Measurements from ENCODE around the gene FES.
"Not testable (repeated sequence)": the region's sequence is repeated elsewhere in the genome, so short reads cannot be mapped to it uniquely, and the experiment has no call there.

FES gene

DNA sequence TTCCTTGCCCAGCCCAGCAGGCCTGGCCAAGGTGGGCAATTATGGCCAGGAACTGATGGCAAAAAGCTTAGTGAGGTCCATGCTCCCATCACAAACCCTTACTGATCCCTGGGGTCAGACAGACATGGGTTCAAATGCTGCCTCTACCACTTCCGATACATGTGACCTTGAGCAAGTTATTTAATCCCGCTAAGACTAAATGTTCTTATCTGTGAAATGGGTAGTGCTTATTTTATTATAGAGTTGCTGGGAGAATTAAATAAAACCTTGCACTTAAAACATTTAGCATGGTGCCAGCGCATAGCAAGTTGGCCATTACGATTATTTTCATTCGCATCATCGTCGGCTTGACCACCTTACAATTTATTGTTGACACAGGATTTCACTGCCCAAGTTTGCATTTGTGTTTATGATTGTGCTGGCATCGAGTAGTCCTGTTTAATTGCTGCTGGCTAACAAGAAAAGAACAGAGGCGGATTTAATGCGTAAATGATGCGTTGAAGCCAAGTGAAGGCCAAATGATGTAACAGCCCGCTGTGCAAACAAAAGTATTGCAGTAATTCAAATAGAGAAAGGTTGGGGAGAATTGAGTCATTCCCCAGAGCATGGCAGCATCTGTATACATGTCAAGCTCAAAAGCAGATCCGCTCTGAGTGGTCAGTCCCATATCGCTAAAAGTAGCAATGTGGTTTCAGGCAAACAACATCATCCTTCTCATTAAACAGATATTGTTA is 23.2 kb upstream of the FES start:
- DNase-seq (ENCODE audit: low spot score), result no peak

DNA sequence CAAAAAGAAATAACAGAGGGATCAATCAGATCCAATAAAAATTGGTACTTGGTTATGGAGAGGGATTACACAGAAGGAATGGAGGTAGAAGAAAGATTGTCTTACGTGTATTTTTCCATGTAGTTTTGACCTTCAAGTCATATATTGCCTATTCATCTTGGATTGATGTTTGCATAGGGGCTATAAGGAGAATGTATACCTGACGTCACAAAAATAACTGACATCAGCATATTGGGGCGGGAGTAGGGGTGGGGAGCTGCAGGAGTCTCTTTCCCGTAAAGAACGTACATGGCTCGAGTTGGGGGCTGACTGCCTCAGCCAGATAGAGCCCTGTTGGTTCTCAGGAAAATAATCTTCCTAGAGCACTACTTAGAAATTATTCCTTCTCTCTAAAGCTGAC is 21.8 kb upstream of the FES start:
- no peak for DNase-seq (ENCODE audit: low spot score)

DNA sequence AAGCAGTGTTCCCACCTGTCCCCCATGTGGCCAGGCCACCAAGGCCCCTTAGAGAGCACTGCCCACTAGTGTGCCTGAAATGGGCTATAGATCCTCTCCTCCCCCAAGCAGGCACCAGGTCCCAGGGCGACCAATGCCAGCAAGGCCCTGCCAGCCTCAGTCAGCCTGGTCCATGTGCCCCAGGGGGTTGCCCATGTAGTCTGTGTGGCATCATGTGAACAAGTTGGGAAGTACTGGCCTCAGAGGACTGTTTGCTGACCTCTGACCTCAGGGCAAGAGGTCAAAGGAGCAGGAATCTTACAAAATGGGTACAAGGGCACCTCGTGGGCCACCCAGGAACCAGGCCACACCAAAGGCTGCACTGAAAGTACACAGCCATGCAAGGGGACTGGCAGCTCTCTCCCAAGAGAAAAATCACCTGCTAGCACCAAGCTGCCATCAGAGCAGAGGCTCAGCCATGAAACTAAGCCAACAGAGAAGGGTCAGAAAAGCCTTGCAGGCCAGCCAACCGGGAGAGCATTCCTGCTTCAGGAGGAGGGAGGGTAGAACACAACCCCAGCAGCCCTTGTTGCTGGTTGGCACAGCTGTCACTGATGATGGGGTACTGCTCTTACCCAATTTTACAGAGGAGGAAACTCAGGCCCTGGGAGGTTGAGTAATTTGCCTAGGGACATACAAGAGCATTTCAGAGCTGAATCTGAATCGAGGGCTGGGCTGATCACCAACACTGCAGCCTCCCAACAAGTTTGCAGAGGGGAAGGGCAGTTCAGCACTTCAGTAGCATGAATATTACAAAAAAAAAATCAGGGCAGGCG is 21.1 kb upstream of the FES start:
- no peak for DNase-seq (ENCODE audit: low spot score)

DNA sequence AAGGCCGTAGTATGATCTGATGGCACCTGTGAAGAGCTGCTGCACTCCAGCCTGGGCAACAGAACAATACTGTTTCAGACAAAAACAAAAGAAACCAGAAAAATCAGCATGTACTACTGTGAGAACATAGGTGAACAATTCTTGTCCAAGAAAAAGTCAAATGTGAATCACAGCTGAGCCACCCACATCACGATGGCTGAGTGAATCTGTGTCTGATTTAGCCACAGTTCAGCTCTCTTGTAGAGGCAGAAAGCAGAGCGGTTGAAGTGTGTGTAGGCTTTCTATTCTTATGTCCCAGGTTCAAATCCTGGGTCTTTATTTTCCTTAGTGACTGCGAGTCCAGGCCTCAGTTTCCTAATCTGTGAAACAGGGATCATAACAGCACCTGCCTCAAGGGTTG is 20.3 kb upstream of the FES start:
- no peak for DNase-seq (ENCODE audit: low spot score)

DNA sequence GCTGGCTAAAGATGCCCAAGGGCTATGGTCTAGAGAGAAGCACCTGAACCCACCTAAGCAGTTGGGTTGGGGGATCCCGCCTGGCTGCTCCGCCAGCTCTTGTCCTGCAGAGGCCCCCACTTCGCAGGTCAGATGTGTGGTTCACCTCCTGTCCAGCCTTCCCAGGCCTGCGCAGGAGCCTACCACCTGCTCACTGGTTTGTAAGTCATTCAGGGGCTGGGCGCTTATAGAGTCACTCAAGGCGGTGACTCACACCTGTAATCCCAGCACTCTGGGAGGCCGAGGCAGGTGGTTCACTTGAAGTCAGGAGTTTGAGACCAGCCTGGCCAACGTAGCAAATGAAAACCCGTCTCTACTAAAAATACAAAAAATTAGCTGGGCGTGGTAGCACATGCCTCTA is 19.8 kb upstream of the FES start:
- DNase-seq (ENCODE audit: low spot score), result no peak

DNA sequence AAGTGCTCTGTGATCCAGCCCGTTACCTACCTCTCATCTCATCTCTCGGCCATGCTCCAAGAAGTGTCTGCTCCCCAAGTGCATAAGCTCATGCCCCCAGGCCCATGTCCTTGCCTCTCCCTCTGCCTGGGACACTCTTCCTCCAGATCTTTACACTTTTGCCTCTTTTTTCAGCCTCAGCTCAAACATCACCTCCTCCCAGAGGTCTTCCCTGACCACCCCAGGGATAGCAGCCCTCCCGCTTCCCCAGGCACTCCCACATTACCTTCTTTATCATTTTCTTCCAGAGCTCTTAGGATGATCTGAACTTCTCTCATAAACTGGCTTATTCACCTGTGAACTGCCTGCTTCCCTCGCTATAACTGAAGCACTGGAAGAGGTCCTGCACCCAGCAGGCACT is 18.6 kb upstream of the FES start:
- no peak for DNase-seq (ENCODE audit: low spot score)

DNA sequence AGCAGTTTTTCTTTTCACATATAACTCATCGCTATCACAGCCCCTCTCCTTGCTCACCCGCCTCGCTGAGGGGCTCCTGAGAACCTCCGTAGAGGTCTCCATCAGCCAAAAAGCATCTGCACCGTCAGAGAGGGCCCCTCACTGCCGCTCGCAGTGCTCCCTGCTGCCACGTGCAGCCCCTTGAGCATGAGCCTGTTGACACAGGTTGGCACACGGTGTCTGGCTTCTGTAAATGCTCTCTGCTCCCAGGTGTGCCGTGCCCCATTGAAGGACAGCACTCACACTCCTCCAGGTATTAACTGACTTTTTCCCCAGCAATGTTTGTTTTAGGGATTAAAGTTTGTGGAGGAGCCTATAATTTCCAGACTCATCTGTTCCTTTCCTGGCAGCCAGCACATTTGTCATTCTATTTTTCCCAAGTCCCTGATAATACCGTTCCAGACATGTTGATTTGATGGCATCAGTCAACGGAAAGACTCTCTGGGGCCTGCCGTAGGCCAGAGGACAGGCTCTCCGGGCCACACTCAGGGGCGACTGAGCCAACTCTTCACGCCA is 18.1 kb upstream of the FES start:
- no peak for DNase-seq (ENCODE audit: low spot score)

DNA sequence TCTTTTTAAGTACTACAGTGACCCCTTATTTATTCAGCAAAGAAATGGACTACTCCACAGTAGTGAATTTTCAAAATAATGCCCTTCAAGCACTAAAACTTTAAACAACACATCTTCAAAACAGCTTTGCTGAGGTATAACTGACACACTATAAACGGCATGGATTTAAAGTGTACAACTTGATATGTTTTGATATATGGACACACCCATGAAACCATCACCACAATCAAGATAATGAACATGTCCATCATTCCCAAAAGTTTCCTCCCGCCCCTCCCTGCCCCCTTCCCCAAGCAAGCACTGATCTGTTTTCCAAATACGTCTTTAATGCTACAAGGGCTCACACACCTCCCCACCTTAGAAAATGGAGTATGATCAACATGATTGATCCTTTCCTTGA is 17.5 kb upstream of the FES start:
- DNase-seq (ENCODE audit: low spot score), result no peak

DNA sequence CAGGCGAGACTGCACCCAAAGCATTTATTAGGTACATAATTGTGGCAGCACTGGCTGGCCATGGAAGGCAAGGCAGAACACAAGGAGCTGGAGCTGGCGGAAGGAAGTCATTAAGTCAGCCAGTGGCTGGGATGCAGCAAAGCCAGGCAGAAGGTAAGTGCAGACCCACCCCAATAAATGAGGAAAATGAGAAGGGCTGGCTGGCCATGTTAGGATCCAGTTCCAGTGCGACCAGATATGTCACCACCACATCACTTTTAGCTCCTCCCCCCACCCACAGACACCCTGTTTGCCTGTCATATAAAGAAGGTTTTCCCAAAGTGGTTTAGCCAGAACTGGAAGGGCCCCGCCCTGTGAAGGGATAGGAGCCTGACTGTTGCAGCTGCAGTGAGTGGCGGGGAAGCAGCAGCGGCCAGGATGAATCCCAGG is 16.0 kb upstream of the FES start, which contains the start of gene FURIN:
FURIN (plus strand) TSS at position 328 of the 429 bp plus-strand sequence. CDS start 7,153 bp downstream, outside the sequence.
- no peak for DNase-seq (ENCODE audit: low spot score)

DNA sequence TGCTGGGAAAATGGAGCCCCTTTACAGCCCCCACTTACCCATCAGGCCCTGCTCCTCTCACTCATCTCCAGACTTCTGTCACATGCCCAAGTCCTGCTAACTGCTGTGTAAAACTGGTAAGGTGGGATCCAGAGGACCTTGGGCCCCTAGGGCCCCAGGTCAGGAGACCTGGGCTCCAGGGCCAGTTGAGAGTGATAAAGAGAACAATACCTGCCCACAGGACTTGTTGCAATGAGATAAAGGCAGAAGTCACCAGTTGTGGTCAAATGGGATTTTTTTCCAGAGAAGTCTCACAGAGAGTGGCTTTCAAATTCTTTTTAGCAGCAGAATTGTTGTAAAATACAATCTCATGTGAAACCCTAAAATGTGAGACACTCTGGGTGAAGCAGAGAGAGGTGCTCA is 15.2 kb upstream of the FES start:
- no peak for DNase-seq (ENCODE audit: low spot score)

DNA sequence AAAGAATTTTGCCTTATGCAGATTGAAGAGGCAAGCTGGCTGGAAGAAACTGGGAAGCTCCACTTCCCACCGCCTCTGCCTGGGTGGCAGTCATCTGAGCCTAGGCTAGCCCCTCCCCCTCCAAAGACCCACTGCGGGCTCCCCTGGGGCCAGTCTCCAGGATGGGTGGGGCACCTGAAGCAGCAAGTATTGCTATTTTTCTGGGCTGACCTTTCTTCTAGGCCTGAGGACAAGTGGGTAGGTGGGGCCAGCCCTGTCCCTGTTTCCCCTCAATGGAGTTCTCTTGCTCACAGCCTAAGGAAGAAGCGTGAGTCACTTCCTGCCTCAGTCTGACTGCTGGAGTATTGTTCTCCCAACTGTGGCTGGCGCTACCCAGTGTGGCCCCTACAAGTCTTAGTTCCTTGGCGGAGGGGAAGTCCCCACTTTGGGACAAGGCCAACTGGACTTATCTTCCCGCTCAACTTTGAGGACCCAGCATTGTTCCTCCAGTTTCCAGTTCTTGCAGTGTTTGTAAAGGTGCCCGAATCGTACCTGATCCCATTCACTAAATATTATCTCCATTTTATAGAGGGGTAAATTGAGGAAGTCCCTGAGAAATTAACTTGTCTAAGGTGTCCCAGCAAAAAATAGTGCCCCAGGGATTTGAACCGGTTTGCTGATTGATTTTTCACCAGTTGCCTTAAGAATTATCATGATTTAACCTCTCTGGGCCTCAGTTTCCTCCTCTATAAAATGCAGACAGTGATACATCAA is 14.5 kb upstream of the FES start:
- DNase-seq (ENCODE audit: low spot score), result peak; percentile 65

DNA sequence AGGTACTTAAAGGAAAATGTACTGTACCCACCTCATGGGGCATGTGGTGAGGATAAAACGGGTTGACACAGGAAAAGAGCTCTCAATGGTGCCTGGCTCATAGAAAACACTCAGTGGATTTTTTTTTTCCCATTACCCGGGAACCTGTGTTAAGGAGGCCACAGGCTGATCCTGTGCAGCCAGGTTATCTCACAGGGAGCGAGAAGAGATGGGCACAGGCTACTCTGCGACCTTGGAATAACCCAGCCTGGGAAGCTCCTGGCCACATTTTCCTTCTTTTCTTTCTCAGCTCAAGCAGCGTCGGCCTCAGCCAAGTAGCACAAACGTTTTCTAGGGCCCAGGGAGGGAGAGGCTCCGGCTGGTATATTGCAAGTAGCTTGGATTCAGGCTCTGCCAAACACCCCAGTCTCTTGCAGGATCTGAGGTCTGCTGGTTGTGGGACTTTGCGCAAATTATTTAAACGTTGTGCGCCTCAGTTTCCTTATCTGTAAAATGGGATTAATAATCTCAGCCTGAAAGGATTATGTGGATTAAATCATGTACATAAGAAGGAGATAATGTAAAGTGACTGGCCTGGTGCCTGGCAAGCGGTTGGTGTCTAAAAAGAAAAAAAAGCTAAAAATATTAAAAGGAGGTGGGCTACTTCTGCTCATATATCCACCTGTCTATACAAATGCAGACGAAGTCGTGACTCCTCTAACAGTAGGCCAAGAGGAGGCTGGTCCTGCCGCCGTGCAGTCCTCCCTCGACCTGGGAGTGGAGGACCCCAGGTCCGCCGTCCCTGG is 13.8 kb upstream of the FES start:
- no peak for DNase-seq (ENCODE audit: low spot score)

DNA sequence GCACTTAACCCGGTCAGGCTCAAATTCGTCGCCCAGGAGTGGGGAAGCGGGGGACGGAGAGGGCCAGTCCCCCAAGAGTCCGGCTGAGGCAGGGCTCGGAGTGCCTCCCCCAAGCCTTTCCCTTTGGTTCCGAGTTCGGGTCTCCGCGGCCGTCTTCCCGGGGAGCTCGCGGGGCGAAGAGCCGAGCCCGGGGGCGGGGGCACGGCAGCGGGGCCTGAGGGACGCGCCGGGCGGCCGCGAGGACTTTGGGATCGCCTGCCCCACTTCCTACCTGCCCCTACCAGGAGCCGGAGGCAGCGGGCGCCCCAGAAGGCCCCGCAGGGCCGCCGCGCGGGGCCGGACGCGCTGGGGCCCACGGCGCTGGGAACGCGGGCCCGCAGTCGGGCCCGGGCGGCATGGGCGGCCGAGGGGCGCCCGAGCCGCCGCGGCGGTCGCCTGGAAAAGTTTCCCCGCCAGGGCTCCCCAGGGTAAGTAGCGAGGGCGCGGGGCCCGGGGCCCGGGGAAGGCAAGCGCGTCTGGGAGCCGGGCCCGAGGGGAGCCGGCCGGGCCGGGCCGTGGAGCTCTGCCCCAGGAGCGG is 13.1 kb upstream of the FES start:
- no peak for DNase-seq (ENCODE audit: low spot score)

DNA sequence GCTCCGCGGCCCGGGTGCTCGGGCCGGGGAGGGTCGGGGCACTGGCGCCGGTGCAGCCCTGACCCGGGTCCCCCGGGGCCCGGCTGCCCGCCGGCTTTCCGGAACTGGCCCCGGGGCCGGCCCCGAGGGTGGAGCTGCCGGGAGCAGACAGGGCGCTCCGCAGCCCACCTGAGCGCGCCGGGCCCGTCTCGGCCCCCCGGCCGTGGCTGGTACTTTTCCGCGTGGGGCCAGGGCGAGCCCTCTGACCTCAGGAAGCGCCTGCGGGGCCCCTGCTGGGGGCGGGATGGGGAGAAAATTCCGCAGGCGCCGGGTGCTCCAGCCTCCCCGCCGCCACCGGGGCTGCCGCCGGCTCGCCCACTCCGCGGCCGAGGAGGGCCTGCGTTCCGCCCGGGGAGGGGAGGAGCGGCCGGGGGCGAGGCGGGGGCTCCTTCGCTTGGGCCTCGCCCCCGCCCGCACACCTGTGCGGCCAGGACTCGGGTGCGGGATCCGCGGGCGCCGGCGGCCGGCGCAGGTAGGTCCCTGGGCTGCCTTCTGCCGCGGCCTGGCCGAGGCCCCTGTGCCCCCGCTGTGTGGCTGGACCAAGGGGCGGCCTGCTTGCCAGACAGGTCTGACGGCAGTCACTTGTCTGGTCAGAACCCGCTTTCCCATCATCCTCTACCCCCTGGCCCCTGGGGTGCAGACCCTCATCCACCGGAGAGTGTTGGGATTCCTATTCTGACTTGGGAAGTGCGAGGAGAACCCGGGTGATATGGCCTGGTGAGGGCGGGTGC is 12.4 kb upstream of the FES start:
- DNase-seq (ENCODE audit: low spot score), result no peak

DNA sequence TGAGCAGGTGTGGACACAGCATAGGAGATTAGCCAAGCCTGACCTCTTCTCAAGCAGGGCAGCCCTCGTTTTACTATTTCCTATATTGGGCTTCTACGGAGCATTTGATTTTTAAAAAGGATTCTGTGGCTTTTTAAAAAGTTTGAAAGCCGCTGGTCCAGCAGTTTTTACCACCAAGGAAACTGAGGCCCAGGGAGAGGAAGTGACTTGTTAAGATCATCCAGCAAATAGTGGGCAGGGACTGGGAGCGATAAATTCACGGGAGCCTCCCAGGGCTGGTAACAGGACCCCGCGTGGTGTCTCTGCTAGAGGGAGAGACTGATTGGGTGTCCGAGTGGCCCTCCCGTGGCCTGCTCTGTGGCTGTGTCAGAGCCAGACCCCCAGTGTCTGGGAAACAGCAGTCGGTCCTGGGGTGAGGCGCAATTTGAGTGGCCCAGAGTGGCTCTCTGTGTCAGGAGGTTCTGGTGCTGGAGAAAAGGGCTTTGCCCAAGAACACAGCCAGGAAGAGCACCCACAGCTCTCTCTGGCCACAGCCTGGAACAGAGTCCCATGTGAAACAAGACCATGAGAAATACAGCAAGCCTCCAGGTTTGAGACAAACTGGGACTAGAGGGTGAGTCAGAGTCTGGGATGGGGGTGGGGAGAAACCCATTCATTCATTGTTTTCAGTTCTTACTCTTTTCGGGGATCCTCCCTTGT is 11.7 kb upstream of the FES start:
- DNase-seq (ENCODE audit: low spot score), result no peak

DNA sequence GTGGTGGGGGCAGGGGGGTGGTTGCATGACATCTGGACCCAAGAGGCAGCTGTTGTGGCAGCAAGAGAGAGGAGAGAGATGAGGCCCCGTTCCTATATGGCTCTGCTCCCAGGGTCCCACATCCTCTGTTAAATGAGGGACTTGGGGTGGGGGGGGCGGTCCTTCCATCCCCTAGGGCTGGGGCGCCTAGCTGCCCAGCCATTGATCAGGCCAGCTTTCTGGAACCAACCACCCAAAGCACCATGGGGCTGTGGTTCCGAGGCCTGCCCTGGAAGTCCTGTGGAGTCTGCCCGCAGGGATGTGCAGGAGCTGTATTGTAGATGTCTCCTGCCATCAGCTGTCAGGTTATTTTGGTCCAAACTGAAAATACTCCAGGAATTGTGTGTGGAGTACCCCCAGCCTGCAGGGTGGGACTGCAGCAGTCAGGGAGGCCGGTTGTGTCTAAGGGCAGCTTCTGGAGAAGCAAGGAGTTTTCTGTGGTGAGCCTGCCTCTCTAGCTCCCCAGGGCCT is 10.8 kb upstream of the FES start:
- DNase-seq (ENCODE audit: low spot score), result no peak

DNA sequence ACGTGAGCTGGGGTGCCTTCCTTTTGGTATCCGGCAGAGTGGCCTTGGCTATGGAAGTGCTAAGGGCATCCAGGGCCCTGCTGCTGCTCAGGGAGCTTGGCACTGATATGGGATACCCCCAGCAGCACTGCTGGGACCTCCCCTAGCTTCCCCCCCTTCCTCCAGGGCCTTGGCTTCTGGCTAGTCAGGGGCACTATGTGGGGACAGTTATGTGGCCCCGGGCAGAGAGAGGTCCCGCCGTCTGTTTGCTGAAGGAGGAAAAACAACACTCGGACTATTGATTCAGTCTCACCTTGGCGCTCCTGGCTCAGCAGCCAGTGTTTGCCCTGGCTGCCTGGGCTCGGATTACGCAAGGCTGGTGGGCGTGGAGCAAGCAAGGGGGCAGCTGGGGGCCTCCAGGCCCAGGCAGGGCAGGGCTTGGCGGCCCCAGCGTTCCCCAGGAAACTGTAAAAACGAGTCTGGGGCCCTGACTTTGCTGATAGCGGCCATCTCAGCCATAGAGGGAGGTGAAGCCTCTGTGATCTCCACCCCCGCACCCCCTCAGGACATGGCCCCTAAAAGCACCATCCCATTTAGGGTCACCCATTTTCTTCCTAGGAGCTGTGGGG is 10.2 kb upstream of the FES start:
- DNase-seq (ENCODE audit: low spot score), result no peak

DNA sequence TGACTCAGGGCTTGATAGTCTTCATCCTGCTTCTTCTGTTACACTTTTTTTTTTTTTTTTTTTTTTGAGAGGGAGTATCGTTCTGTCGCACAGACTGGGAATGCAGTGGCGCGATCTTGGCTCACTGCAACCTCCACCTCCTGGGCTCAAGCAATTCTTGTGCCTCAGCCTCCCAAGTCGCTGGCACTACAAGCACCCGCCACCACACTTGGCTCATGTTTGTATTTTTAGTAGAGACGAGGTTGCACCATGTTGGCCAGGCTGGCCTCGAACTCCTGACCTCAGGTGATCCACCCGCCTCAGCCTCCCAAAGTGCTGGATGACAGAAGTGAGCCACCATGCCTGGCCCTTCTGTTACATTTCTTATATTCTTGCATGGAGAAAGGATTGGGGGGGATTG is 9.3 kb upstream of the FES start:
- DNase-seq (ENCODE audit: low spot score), result not testable (repeated sequence)

DNA sequence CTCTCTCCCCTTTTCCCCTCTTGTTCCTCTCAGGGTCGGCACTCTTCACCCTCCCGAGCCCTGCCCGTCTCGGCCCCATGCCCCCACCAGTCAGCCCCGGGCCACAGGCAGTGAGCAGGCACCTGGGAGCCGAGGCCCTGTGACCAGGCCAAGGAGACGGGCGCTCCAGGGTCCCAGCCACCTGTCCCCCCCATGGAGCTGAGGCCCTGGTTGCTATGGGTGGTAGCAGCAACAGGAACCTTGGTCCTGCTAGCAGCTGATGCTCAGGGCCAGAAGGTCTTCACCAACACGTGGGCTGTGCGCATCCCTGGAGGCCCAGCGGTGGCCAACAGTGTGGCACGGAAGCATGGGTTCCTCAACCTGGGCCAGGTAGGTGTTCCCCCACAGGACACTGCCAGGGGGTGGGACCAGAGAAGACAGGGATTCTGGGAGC is 8.7 kb upstream of the FES start:
- DNase-seq (ENCODE audit: low spot score), result no peak
